ENCODE data around the gene UBE2E2.

DNA sequence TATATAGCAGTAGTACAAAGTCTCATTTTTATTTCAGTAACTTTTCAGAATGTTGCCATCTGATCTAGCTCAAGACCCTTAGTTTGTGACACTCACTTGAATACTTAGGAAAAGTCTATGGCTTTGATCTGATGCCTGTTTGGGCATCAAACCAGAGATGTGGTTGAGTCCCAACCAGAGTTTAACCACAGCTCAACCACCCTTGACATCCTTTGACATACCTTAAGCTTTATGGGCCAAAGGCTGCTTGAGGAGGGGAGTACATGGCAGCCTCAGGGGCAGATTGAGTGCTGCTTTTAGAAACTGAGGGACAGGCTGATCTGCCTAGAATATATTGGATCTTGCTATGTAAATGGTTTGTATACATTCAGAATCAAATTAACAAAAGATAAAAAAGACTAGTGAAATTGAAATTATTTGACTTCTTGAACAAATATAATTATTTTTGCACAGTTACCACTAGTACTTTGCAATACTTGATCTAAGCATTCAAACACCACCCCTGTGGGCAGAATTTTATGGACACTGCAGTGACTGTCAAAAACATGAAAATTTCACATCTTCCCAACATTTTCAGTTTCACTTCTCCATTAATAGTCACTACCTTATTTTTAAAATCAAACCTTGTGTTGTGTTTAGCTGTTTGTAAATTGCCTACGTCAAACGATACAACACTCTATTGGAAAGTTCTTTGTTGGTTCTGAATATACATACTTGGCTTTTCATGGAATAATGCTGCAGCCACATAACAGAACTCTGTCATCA, 199.8 kb downstream of the UBE2E2 start:
- no peak for TF ChIP-seq JUN (CRISPR knock-in tag; IDR thresholded peaks at IDR 0.05)
- no peak for TF ChIP-seq USF1 (CRISPR knock-in tag; IDR thresholded peaks at IDR 0.05)
- TF ChIP-seq, protein P1, sequence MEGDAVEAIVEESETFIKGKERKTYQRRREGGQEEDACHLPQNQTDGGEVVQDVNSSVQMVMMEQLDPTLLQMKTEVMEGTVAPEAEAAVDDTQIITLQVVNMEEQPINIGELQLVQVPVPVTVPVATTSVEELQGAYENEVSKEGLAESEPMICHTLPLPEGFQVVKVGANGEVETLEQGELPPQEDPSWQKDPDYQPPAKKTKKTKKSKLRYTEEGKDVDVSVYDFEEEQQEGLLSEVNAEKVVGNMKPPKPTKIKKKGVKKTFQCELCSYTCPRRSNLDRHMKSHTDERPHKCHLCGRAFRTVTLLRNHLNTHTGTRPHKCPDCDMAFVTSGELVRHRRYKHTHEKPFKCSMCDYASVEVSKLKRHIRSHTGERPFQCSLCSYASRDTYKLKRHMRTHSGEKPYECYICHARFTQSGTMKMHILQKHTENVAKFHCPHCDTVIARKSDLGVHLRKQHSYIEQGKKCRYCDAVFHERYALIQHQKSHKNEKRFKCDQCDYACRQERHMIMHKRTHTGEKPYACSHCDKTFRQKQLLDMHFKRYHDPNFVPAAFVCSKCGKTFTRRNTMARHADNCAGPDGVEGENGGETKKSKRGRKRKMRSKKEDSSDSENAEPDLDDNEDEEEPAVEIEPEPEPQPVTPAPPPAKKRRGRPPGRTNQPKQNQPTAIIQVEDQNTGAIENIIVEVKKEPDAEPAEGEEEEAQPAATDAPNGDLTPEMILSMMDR (IDR thresholded peaks at IDR 0.05) = no peak
- no peak for TF ChIP-seq MXD4 (CRISPR knock-in tag; IDR thresholded peaks at IDR 0.05; ENCODE audit: borderline replicate concordance)
- TF ChIP-seq, protein P2, sequence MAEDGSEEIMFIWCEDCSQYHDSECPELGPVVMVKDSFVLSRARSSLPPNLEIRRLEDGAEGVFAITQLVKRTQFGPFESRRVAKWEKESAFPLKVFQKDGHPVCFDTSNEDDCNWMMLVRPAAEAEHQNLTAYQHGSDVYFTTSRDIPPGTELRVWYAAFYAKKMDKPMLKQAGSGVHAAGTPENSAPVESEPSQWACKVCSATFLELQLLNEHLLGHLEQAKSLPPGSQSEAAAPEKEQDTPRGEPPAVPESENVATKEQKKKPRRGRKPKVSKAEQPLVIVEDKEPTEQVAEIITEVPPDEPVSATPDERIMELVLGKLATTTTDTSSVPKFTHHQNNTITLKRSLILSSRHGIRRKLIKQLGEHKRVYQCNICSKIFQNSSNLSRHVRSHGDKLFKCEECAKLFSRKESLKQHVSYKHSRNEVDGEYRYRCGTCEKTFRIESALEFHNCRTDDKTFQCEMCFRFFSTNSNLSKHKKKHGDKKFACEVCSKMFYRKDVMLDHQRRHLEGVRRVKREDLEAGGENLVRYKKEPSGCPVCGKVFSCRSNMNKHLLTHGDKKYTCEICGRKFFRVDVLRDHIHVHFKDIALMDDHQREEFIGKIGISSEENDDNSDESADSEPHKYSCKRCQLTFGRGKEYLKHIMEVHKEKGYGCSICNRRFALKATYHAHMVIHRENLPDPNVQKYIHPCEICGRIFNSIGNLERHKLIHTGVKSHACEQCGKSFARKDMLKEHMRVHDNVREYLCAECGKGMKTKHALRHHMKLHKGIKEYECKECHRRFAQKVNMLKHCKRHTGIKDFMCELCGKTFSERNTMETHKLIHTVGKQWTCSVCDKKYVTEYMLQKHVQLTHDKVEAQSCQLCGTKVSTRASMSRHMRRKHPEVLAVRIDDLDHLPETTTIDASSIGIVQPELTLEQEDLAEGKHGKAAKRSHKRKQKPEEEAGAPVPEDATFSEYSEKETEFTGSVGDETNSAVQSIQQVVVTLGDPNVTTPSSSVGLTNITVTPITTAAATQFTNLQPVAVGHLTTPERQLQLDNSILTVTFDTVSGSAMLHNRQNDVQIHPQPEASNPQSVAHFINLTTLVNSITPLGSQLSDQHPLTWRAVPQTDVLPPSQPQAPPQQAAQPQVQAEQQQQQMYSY (CRISPR knock-in tag; IDR thresholded peaks at IDR 0.05) = no peak
- TF ChIP-seq ZNF416 (CRISPR knock-in tag; IDR thresholded peaks at IDR 0.05) = no peak
- TF ChIP-seq STAT6 (CRISPR knock-in tag; conservative IDR thresholded peaks at IDR 0.05; ENCODE audit: low read depth) = no peak
- no peak for TF ChIP-seq HMGXB4 (CRISPR knock-in tag; IDR thresholded peaks at IDR 0.05)
- no peak for TF ChIP-seq ARID4B (CRISPR knock-in tag; IDR thresholded peaks at IDR 0.05; ENCODE audit: borderline replicate concordance)
- TF ChIP-seq FOXK1 (CRISPR knock-in tag; IDR thresholded peaks at IDR 0.05) = no peak
- no peak for TF ChIP-seq NFYB (CRISPR knock-in tag; conservative IDR thresholded peaks at IDR 0.05; ENCODE audit: low read depth)
- no peak for TF ChIP-seq SMAD4 (CRISPR knock-in tag; IDR thresholded peaks at IDR 0.05)
- TF ChIP-seq ESRRA (CRISPR knock-in tag; IDR thresholded peaks at IDR 0.05; ENCODE audit: borderline replicate concordance) = no peak
- no peak for TF ChIP-seq NFE2L1 (CRISPR knock-in tag; IDR thresholded peaks at IDR 0.05)

Measured in WTC11 (cell line).